Activated T-cell treated with anti-CD3 and anti-CD28 coated beads, Interleukin-2, amount 50 U/mL, for 24 hours (primary cell): ENCODE data around the gene MYO10.

Source experiments
- DNase-seq: peaks from one replicate; pipeline ENCODE4 v3.0.0-alpha.2; 2020
- H3K27ac Mint-ChIP-seq: 2 replicates; pipeline ENCODE4 v1.8.0; 2020; ENCODE audit warnings: mild to moderate bottlenecking, mixed read lengths
- H3K27me3 Mint-ChIP-seq: 2 replicates; pipeline ENCODE4 v1.8.0; 2020; ENCODE audit warnings: mixed read lengths
- H3K36me3 Mint-ChIP-seq: 2 replicates; pipeline ENCODE4 v1.8.0; 2020; ENCODE audit warnings: low read depth, mixed read lengths
- H3K4me1 Mint-ChIP-seq: 2 replicates; pipeline ENCODE4 v1.8.0; 2020; ENCODE audit warnings: low read depth, mixed read lengths
- H3K4me3 Mint-ChIP-seq: 2 replicates; pipeline ENCODE4 v1.8.0; 2020; ENCODE audit warnings: mild to moderate bottlenecking, moderate library complexity, mixed read lengths
- H3K9me3 Mint-ChIP-seq: 2 replicates; pipeline ENCODE4 v1.8.0; 2020; ENCODE audit warnings: mixed read lengths

Gene MYO10

DNA sequence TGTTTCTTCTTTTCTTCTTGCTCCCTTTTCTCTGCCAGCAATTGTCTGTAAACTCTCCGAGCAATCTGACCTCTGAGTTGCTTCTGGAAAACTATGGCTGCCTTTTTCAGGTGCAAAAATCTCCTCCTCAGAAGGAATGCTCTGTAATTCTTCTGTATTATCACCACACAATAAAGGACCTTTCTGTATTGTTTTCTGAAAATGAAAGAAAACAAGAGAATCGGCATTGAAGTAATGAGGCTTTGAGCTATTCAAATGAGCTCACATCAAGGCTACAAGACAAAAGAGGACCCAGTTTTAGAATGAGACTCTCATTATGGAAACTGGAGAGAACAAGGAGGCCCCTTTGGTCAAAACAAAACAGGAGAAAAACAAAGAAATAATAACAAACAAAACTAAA, 233.1 kb downstream of the MYO10 start:
- H3K9me3 Mint-ChIP-seq = no peaks in the 10 kb centered on the region
- no peak overlapping the region for H3K4me3 Mint-ChIP-seq
- no peaks in the 10 kb centered on the region for H3K36me3 Mint-ChIP-seq
- DNase-seq = no peak
- no peak overlapping the region for H3K27ac Mint-ChIP-seq
- no peaks in the 10 kb centered on the region for H3K4me1 Mint-ChIP-seq
- H3K27me3 Mint-ChIP-seq = no peaks in the 10 kb centered on the region

GRCh38 chr5:16701134-16702099, 234.7 kb downstream of the MYO10 start:
- H3K9me3 Mint-ChIP-seq = no peaks in the 10 kb centered on the region
- H3K36me3 Mint-ChIP-seq = no peaks in the 10 kb centered on the region
- no peaks in the 10 kb centered on the region for H3K27me3 Mint-ChIP-seq
- no peaks in the 10 kb centered on the region for H3K4me1 Mint-ChIP-seq
- DNase-seq = no peak
- H3K4me3 Mint-ChIP-seq = no peak overlapping the region
- H3K27ac Mint-ChIP-seq = no peak overlapping the region

- no peak for DNase-seq
- no peaks in the 10 kb centered on the region for H3K27me3 Mint-ChIP-seq
- no peak overlapping the region for H3K4me3 Mint-ChIP-seq
- no peaks in the 10 kb centered on the region for H3K9me3 Mint-ChIP-seq
- H3K4me1 Mint-ChIP-seq = no peaks in the 10 kb centered on the region
- H3K27ac Mint-ChIP-seq = no peak overlapping the region
- no peaks in the 10 kb centered on the region for H3K36me3 Mint-ChIP-seq
These were observed 236.0 kb downstream of the MYO10 start for GRCh38 chr5:16700081-16700480.

DNA sequence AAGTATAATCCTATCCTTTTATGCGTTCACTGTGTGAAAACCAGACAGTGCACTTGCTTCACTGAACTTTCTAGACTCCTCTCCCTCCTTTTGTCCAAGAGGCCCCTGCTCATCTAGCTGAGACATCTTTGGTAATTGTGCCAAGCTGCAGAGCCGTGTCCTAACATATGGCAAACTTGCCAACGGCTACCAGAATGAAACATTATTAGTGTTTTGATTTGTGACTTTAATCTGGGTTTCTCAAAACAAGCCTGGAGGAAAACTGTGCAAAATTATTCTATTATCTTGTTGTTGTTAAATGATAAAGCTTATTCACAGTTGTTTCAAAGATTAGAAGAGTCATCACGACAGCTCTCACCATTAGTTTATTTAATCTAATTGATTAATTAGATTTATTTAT, 240.3 kb downstream of the MYO10 start:
- H3K36me3 Mint-ChIP-seq = no peaks in the 10 kb centered on the region
- H3K27me3 Mint-ChIP-seq = no peaks in the 10 kb centered on the region
- DNase-seq = no peak
- H3K4me3 Mint-ChIP-seq = no peak overlapping the region
- H3K9me3 Mint-ChIP-seq = no peaks in the 10 kb centered on the region
- H3K4me1 Mint-ChIP-seq = peaks cover 2% of the 10 kb centered on the region
- no peak overlapping the region for H3K27ac Mint-ChIP-seq

- H3K4me3 Mint-ChIP-seq = no peak overlapping the region
- H3K36me3 Mint-ChIP-seq = no peaks in the 10 kb centered on the region
- no peaks in the 10 kb centered on the region for H3K27me3 Mint-ChIP-seq
- no peak for DNase-seq
- no peak overlapping the region for H3K27ac Mint-ChIP-seq
- peaks cover 2% of the 10 kb centered on the region for H3K4me1 Mint-ChIP-seq
- H3K9me3 Mint-ChIP-seq = no peaks in the 10 kb centered on the region
These were observed 242.2 kb downstream of the MYO10 start for GRCh38 chr5:16693879-16694278.

GRCh38 chr5:16691731-16692130, 244.4 kb downstream of the MYO10 start:
- peaks cover 2% of the 10 kb centered on the region for H3K4me1 Mint-ChIP-seq
- no peak overlapping the region for H3K27ac Mint-ChIP-seq
- no peaks in the 10 kb centered on the region for H3K36me3 Mint-ChIP-seq
- no peaks in the 10 kb centered on the region for H3K9me3 Mint-ChIP-seq
- DNase-seq = no peak
- H3K4me3 Mint-ChIP-seq = no peak overlapping the region
- no peaks in the 10 kb centered on the region for H3K27me3 Mint-ChIP-seq

DNA sequence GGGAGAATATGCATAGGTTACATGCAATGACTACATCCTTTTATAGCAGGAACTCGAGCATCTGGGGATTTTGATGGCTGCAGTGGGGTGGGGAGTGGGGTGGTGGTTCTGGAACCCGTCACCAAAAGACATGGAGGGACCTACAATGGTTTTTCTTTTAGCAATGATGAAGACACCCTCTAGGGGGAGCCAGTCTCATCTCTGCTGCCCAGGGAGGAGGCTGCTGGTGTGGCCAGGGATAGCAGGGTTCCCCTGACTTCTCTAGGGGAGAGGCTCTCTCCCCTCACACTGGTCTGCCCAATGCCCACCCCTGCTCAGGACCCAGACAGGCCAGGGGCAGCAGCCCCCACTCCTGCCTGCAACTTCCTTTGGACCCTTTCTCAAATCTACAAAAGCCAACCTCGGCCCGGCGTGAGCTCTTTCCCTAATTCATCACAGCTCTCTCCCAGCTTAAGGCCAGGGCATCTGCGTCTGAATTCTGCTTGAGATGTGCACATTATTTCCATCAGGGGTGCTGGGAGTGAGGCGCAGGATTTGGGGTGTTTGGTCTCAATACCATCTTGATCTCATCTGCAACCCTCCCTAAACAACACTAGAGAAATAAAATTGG, 245.7 kb downstream of the MYO10 start:
- H3K4me3 Mint-ChIP-seq = no peak overlapping the region
- peaks cover 2% of the 10 kb centered on the region for H3K4me1 Mint-ChIP-seq
- no peaks in the 10 kb centered on the region for H3K36me3 Mint-ChIP-seq
- DNase-seq = no peak
- no peaks in the 10 kb centered on the region for H3K9me3 Mint-ChIP-seq
- H3K27ac Mint-ChIP-seq = no peak overlapping the region
- no peaks in the 10 kb centered on the region for H3K27me3 Mint-ChIP-seq

GRCh38 chr5:16687898-16688297, 248.2 kb downstream of the MYO10 start:
- no peak overlapping the region for H3K4me3 Mint-ChIP-seq
- H3K27me3 Mint-ChIP-seq = no peaks in the 10 kb centered on the region
- H3K27ac Mint-ChIP-seq = no peak overlapping the region
- H3K4me1 Mint-ChIP-seq = peaks cover 2% of the 10 kb centered on the region
- no peaks in the 10 kb centered on the region for H3K36me3 Mint-ChIP-seq
- DNase-seq = no peak
- H3K9me3 Mint-ChIP-seq = no peaks in the 10 kb centered on the region

DNA sequence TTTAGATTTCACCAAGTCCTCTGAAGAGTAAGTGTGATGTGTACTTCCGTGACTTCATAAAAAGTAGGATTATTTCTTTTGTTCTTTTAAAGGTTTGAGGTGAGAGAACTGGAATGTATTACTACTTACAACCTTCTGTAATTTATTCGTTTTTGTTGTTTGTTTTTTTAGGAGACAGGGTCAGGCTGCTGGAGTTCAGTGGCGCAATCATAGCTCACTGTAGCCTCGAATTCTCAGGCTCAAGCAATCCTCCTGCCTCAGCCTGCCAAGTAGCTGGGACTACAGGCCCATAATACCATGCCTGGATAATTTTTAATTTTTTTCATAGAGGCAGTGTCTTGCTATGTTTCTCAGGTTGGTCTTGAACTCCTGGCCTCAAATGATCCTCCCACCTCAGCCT, 251.0 kb downstream of the MYO10 start:
- H3K27ac Mint-ChIP-seq = no peak overlapping the region
- H3K4me1 Mint-ChIP-seq = no peaks in the 10 kb centered on the region
- no peak for DNase-seq
- no peaks in the 10 kb centered on the region for H3K9me3 Mint-ChIP-seq
- H3K27me3 Mint-ChIP-seq = peaks cover 10% of the 10 kb centered on the region
- H3K36me3 Mint-ChIP-seq = no peaks in the 10 kb centered on the region
- no peak overlapping the region for H3K4me3 Mint-ChIP-seq

GRCh38 chr5:16681876-16682275, 254.2 kb downstream of the MYO10 start:
- peaks cover 10% of the 10 kb centered on the region for H3K27me3 Mint-ChIP-seq
- no peak for DNase-seq

GRCh38 chr5:16679863-16680262, 256.2 kb downstream of the MYO10 start:
- DNase-seq = no peak
- Mint-ChIP-seq H3K4me1 (no peaks in the 10 kb centered on the region), H3K9me3 (no peaks in the 10 kb centered on the region), H3K4me3 (no peak overlapping the region), H3K36me3 (no peaks in the 10 kb centered on the region), H3K27ac (no peak overlapping the region), H3K27me3 (peaks cover 10% of the 10 kb centered on the region)

More at GRCh38 chr5:16681876-16682275, 254.2 kb downstream of the MYO10 start:
- Mint-ChIP-seq H3K4me1 (no peaks in the 10 kb centered on the region), H3K4me3 (no peak overlapping the region), H3K27ac (no peak overlapping the region), H3K36me3 (no peaks in the 10 kb centered on the region), H3K9me3 (no peaks in the 10 kb centered on the region)

DNA sequence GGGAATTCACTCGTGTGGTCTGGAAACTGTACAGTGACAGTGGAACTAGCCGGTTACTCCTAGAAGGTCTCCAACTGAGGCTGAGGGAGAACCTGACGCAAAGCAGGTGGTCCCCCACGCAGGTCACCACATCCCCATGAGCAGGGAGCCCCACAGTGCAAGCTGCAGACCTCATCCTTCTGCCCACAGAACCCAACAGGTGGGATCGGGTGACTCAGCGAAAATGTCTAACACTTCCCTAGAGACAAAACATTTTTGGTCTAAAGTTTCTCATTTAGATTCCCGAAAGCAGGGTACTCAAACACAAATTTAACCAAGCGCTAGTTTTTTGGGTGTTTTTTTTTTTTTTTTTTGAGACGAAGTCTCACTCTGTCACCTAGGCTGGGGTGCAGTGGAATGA, 256.9 kb downstream of the MYO10 start:
- Mint-ChIP-seq H3K27ac (no peak overlapping the region), H3K9me3 (no peaks in the 10 kb centered on the region), H3K27me3 (peaks cover 10% of the 10 kb centered on the region), H3K36me3 (no peaks in the 10 kb centered on the region), H3K4me3 (no peak overlapping the region), H3K4me1 (no peaks in the 10 kb centered on the region)
- DNase-seq = no peak

DNA sequence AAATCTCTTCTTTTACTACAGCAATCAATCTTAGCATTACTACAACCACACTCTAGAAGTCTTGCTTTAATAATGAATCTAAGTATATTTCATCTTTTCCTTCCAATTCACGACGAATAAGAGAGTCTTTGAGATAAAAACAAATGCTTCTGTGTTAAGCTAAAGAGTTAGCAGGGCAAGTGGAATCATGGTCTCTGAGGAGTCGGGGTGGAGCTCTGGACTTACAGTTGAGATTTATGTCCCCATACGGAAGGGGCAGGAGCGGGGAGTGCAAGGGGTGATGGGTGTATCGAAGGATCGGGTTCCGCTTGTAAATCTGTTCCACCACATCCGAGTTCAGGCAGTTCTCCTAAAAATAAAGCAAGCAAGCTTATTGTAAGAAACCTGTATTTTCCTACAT, 260.3 kb downstream of the MYO10 start:
- H3K9me3 Mint-ChIP-seq = no peaks in the 10 kb centered on the region
- H3K4me3 Mint-ChIP-seq = no peak overlapping the region
- H3K27me3 Mint-ChIP-seq = no peaks in the 10 kb centered on the region
- H3K27ac Mint-ChIP-seq = no peak overlapping the region
- H3K36me3 Mint-ChIP-seq = no peaks in the 10 kb centered on the region
- no peak for DNase-seq
- peaks cover 14% of the 10 kb centered on the region for H3K4me1 Mint-ChIP-seq

DNA sequence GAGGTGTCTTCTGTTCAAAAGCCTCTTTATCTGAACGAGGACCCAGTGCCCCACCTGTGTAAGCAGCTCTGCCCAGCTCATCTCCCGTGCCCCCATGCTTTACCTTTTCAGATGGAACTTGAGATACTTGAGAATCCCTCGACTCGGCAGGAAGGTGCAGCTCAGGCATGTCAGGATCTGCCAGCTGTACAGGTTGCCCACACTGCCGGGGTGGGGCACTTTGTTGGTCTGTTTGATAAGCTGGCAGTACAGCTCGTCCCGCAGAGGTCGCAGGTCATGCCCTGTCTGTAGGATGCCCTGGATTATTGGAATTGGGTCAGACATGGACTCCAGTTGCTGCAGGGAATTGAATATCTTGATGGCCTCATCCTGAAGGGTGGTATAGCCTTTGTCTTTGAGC, 261.3 kb downstream of the MYO10 start:
- Mint-ChIP-seq H3K4me1 (peaks cover 14% of the 10 kb centered on the region), H3K27me3 (no peaks in the 10 kb centered on the region), H3K27ac (no peak overlapping the region), H3K9me3 (no peaks in the 10 kb centered on the region), H3K36me3 (no peaks in the 10 kb centered on the region), H3K4me3 (no peak overlapping the region)
- DNase-seq = no peak
